ENCODE measurements around the gene PBX3.

GRCh38 chr9:125745018-125745417 lies 2.2 kb upstream of the PBX3 start:
- TF ChIP-seq CTCF (IDR thresholded peaks at IDR 0.05; ENCODE audit: low read depth, low read length, missing input control) (no peak), RAD21 (IDR thresholded peaks at IDR 0.05) (no peak), MAX (IDR thresholded peaks at IDR 0.05) (no peak)
